A673 (cell line): ENCODE measurements around the gene LRRC36. TPM values are rescaled to one million over a fixed set of nuclear protein-coding genes. Genes with fewer than 3 reads are reported as not detected.

ENCODE experiments used
- BruUV-seq: library from RNA; stranded (reverse); fragments of 400-500 nt; replicated peaks from 2 replicates; lab custom pipeline; 2021; lab: Mats Ljungman, UMichigan
- CTCF ChIA-PET: fragments of 300-600 bp; sonication (Branson Sonifier 250); formaldehyde crosslinking; loops from one replicate; lab custom pipeline; 2022; ENCODE audit warnings: antibody characterized with exemption; lab: Charles Lee
- POLR2A ChIA-PET: fragments of 300-600 bp; sonication (Branson Sonifier 250); formaldehyde crosslinking; loops from one replicate; lab custom pipeline; 2022; ENCODE audit warnings: antibody characterized with exemption; ENCODE audit not compliant: low non-redundant PET; lab: Charles Lee
- DNase-seq: peaks from one replicate; pipeline ENCODE4 v3.0.0-alpha.2; 2015; ENCODE audit warnings: low spot score
- H3K27ac ChIP-seq: fragments of 200-600 bp; sonication (generic); 2 replicates; pipeline ENCODE4 v1.5.1; 2016; ENCODE audit warnings: mixed run types, low read depth, mild to moderate bottlenecking, mixed read lengths, antibody characterized with exemption, low read length; ENCODE audit not compliant: poor library complexity, severe bottlenecking
- H3K27me3 ChIP-seq: fragments of 200-600 bp; sonication (generic); replicated peaks from 2 replicates; pipeline ENCODE4 v1.6.1; 2017; ENCODE audit warnings: mixed run types, low read depth, mild to moderate bottlenecking, mixed read lengths, antibody characterized with exemption, low read length; ENCODE audit not compliant: insufficient read depth, poor library complexity
- H3K36me3 ChIP-seq: fragments of 200-600 bp; sonication (generic); 2 replicates; pipeline ENCODE4 v1.6.1; 2016; ENCODE audit warnings: mixed run types, mild to moderate bottlenecking, mixed read lengths, antibody characterized with exemption, low read length; ENCODE audit not compliant: insufficient read depth, poor library complexity, severe bottlenecking
- H3K4me1 ChIP-seq: fragments of 200-600 bp; sonication (generic); 2 replicates; pipeline ENCODE4 v1.6.1; 2017; ENCODE audit warnings: mixed run types, mild to moderate bottlenecking, mixed read lengths, antibody characterized with exemption, low read length; ENCODE audit not compliant: insufficient read depth, poor library complexity, severe bottlenecking
- H3K4me3 ChIP-seq: fragments of 200-600 bp; sonication (generic); 2 replicates; pipeline ENCODE4 v1.5.1; 2016; ENCODE audit warnings: low read depth, mixed run types, mild to moderate bottlenecking, mixed read lengths, low read length; ENCODE audit not compliant: poor library complexity, severe bottlenecking
- H3K9me3 ChIP-seq: fragments of 200-600 bp; sonication (generic); 2 replicates; pipeline ENCODE4 v1.6.1; 2016; ENCODE audit warnings: mixed run types, low read depth, mild to moderate bottlenecking, mixed read lengths, antibody characterized with exemption, low read length; ENCODE audit not compliant: poor library complexity, severe bottlenecking
- EZH2 ChIP-seq: fragments of 200-600 bp; sonication (generic); IDR thresholded peaks from 2 replicates; pipeline ENCODE4 v1.6.1; 2017; ENCODE audit warnings: borderline replicate concordance, low read depth, mild to moderate bottlenecking, mixed read lengths, antibody characterized with exemption, low read length; ENCODE audit not compliant: poor library complexity, severe bottlenecking
- intact Hi-C: fragments of 100-400 bp; cut with micrococcal nuclease; formaldehyde crosslinking; loops from one replicate; pipeline ENCODE4 v1.10.0; 2022; ENCODE audit not compliant: unreplicated experiment
- total RNA-seq: library from RNA; stranded (reverse); gene quantifications from 2 replicates; pipeline ENCODE4 v1.2.3, GENCODE V29; 2021
- TF ChIP-seq, protein P1 (sequence below): fragments of 300-800, 200-600 bp; sonication (generic); conservative IDR thresholded peaks from 2 replicates; pipeline ENCODE4 v1.5.1; 2017; ENCODE audit warnings: low read depth, mild to moderate bottlenecking, antibody characterized with exemption, low read length, moderate library complexity, mixed read lengths

Gene LRRC36
- total RNA-seq, 1 experiment from 2014 or later: not detected

DNA sequence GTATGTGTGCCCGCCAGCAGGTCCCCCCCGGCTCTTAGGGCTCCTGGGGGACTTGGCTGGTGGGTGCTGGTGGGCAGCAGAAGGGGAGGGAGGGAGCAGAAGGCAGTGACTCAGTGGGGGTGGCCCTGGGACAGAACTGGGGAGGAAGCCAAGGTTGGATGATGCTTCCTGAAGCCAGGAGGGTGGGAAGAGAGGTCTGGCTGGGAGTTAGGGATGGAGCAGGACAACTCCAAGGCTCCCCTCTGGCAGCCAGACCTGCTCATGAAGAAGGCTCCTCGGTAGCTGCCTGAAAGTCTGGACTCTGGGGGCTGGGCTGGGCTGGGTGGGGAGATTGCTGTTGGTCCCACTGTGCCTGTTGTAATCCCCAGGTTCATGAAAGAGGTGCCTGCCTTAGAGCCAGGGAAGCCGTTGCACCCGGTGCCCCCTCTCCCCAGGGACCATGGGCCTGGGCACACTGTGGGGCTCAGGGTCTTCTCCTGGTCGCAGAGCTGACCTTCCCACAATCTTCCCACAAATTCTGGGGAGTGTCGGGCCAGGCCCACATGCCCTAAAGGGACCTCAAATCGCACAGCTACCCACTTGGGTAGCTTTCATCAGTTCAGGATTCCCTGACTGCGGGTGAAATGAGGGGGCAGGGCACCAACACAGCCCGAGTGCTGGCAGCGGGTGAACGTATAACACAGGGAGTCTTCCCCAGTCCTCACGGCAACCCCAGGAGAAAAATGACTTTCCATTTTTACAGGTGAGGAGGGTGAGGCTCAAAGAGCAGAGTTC, 48.4 kb upstream of the LRRC36 start:
- no TSS peak for BruUV-seq

DNA sequence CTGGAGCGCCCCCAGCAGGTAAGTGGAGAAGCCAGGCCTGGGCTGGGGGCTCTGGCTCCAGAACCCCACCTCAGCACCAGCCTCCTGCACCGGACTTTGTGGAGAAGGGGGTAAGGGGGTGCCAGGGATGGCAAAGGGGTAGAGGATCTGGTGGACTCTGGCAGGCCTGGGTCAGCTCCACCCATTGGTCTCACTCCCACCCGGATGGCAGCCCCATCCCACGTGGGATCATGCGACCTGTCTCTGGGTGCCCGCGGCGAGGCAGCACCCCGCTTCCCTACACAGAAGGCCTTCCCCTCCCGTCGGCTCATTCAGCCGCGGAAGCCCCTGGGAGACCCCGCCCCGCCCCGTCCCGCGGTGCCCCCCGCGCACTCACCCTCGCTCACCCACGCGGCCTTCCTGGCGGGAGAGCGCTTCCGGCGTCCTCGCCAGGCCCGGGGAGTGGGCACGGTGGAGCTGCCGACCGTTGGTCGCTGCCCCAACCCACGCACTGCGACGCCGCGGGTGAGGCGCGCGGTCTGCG, 47.8 kb upstream of the LRRC36 start:
- Histone ChIP-seq H3K4me1 (no peaks in the 10 kb centered on the region), H3K27ac (peak overlapping the region; percentile 80), H3K4me3 (peak overlapping the region; percentile 69), H3K27me3 (no peaks in the 10 kb centered on the region), H3K9me3 (no peaks in the 10 kb centered on the region), H3K36me3 (no peaks in the 10 kb centered on the region)
- BruUV-seq: no TSS peak
- ChIA-PET POLR2A (no interaction called here), CTCF (interaction anchor here (0.5 to 1.8 kb wide), 2 partner anchors 121 to 153 kb away, joined by 4 to 6 read pairs; no protein-coding TSS in a partner anchor)
- no peak for DNase-seq
- intact Hi-C loops: no loop called here
- TF ChIP-seq, protein P1, sequence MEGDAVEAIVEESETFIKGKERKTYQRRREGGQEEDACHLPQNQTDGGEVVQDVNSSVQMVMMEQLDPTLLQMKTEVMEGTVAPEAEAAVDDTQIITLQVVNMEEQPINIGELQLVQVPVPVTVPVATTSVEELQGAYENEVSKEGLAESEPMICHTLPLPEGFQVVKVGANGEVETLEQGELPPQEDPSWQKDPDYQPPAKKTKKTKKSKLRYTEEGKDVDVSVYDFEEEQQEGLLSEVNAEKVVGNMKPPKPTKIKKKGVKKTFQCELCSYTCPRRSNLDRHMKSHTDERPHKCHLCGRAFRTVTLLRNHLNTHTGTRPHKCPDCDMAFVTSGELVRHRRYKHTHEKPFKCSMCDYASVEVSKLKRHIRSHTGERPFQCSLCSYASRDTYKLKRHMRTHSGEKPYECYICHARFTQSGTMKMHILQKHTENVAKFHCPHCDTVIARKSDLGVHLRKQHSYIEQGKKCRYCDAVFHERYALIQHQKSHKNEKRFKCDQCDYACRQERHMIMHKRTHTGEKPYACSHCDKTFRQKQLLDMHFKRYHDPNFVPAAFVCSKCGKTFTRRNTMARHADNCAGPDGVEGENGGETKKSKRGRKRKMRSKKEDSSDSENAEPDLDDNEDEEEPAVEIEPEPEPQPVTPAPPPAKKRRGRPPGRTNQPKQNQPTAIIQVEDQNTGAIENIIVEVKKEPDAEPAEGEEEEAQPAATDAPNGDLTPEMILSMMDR: peak; percentile 41; the same call in 1 of the 2 replicates
- TF ChIP-seq EZH2: no peak

More for the DNA sequence above, 48.4 kb upstream of the LRRC36 start:
- ChIA-PET CTCF (interaction anchor here (1.8 kb wide), 1 partner anchor 122 kb away, joined by 4 read pairs; no protein-coding TSS in a partner anchor), POLR2A (no interaction called here)
- DNase-seq: no peak
- no peaks in the 10 kb centered on the region for H3K36me3 ChIP-seq
- TF ChIP-seq, protein P1: no peak
- TF ChIP-seq EZH2: no peak
- H3K9me3 ChIP-seq: no peaks in the 10 kb centered on the region
- H3K4me3 ChIP-seq: peak overlapping the region; percentile 69
- H3K27ac ChIP-seq: peak overlapping the region; percentile 80
- H3K27me3 ChIP-seq: no peaks in the 10 kb centered on the region
- intact Hi-C loops: no loop called here
- no peaks in the 10 kb centered on the region for H3K4me1 ChIP-seq

DNA sequence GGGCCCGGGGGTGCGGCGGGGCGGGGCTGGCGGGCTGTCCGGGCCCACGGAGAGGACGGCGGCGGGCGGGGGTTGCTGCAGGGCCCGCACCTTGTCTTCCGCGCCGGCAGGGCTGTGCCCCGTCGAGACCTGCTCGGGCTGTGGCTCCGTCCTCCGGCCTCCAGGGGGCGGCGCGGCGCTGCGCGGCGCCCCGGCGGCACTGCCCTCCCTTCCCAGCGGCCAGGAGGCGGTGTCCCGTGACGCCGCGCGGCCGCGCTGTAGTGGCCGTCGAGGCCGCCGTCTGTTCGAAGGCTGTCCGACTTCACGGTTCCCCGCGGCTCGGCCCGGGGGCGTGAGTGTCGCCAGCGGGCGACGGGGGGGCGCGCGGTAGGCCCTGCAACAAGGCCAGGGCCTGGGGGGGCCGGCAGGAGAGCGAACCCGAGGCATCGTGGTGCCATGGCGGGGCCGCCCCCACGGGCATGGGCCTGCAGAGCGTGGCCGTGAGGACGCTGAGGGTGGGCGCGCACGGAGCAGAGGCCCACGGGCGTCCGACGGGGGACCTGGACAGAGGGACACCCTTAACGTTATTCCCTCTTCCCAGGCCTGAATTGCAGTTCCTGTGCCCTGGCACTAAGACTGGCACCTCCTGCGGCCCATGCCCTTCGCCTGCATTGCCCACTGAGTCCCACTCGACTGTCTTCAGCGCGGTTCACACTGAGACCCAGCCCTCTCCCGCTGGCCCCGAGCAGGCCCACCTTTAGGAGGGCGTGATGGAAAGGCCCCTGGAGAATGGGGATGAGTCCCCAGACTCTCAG, 47.1 kb upstream of the LRRC36 start, which contains the start of gene PLEKHG4:
Gene PLEKHG4, plus strand, starts transcription at position 237 of the 794 bp plus-strand sequence. Its CDS starts 513 bp downstream, at position 750.
- H3K27ac ChIP-seq: peak within 1 kb of the TSS; percentile 80
- H3K4me1 ChIP-seq: no peaks in the 10 kb centered on the region
- peak; percentile 87 for DNase-seq
- no peaks in the 10 kb centered on the region for H3K27me3 ChIP-seq
- TF ChIP-seq, protein P1: peak; percentile 52
- no peak for TF ChIP-seq EZH2
- ChIA-PET POLR2A (no interaction called here), CTCF (interaction anchor here (0.5 to 1.8 kb wide), 2 partner anchors 120 to 152 kb away, joined by 4 to 6 read pairs; no protein-coding TSS in a partner anchor)
- peak within 1 kb of the TSS; percentile 69 for H3K4me3 ChIP-seq
- H3K36me3 ChIP-seq: no peaks in the 10 kb centered on the region
- intact Hi-C loops: no loop called here
- BruUV-seq: no TSS peak
- H3K9me3 ChIP-seq: no peaks in the 10 kb centered on the region
